Left lung (tissue), 10 donors: Measurements from ENCODE around the gene PEX10. TPM values are rescaled to one million over a fixed set of nuclear protein-coding genes. Genes with fewer than 3 reads are reported as not detected.

Source experiments
- ATAC-seq: fragments of 200-7000 bp; cut with Tn5 transposase; one replicate; pipeline ENCODE4 v1.9.1; 2020; ENCODE audit warnings: moderate library complexity
- DNase-seq, 4 donors: peaks; one replicate each; pipeline ENCODE4 v3.0.0-alpha.2; 2013 to 2020
- H3K27ac ChIP-seq, 2 donors: fragments of 200-600 bp; sonication (generic) in 1 of 2; one replicate each; pipeline versions ENCODE4 v1.5.0 to v1.8.0; 2020 to 2021
- H3K27me3 ChIP-seq, 2 donors: fragments of 200-600 bp; sonication (generic) in 1 of 2; one replicate each; pipeline versions ENCODE4 v1.5.0 to v1.8.0; 2020 to 2021
- H3K36me3 ChIP-seq, 2 donors: fragments of 200-600 bp; sonication (generic) in 1 of 2; one replicate each; pipeline versions ENCODE4 v1.5.0 to v1.8.0; 2020 to 2021
- H3K4me1 ChIP-seq, 2 donors: fragments of 200-600 bp; one replicate each; pipeline ENCODE4 v1.8.0; 2021
- H3K4me3 ChIP-seq, 2 donors: fragments of 200-600 bp; sonication (generic) in 1 of 2; one replicate each; pipeline versions ENCODE4 v1.5.0 to v1.8.0; 2020 to 2021; ENCODE audit warnings: mild to moderate bottlenecking in 1 of 2
- H3K9me3 ChIP-seq, 2 donors: fragments of 200-600 bp; sonication (generic) in 1 of 2; one replicate each; pipeline versions ENCODE4 v1.5.0 to v1.8.0; 2020 to 2021
- intact Hi-C, 2 donors: fragments of 100-400 bp; cut with DNase I; formaldehyde crosslinking; loops; one replicate each; pipeline versions ENCODE4 v1.11.2 to v1.14.2; 2022
- polyA plus RNA-seq, 6 donors: library from polyadenylated mRNA; unstranded; fragments of 120-200 nt; gene quantifications; one replicate each; pipeline ENCODE4 v1.2.1, GENCODE V29; 2013; ENCODE audit not compliant: insufficient read length in 6 of 6
- total RNA-seq, 2 donors: library from RNA; stranded (reverse); fragmentation: NEBNext Ultra II Directional; extraction: Animal tissue kit (Norgen Biotek cat#: 25700); gene quantifications; one replicate each; pipeline ENCODE4 v1.2.1, GENCODE V29; 2021
- TF ChIP-seq, protein P1 (sequence below), 2 donors: fragments of 200-600 bp; sonication (generic) in 1 of 2; IDR thresholded peaks; one replicate each; pipeline versions ENCODE4 v1.5.0 to v1.8.0; 2021; ENCODE audit warnings: antibody characterized with exemption in 2 of 2
- donor health status: DM: no; HTN: yes; CAD: no.
- donor health status: DM: no; HTN: no; CAD: no.

Gene PEX10
- total and polyA plus RNA-seq, 8 donors = 14.3 to 22.9 (median 17.4) TPM

DNA sequence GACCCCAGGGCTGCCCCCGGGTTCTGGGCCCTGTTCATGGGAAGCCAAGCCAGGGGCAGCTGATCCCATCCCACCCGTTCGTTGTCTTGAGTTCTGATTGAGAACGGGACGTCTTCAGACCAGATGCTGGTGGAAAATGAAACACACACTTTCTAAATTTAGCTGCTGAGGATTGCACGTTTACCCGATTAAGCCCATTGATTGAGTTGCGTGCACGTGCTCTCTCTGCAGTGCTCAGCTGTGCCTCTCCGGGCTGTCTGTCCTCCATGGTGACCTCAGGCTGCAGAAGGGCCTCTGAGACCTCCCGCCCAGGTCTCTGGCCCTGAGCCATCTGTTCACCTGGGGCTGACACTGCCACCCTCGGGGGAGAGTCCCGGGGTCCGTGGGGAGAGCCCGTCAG, 27.0 kb upstream of the PEX10 start:
- Histone ChIP-seq H3K27ac (no peak overlapping the region), H3K4me1 (no peaks in the 10 kb centered on the region), H3K27me3 (peaks cover 16 to 88% of the 10 kb centered on the region in 2 donors), H3K9me3 (no peaks in the 10 kb centered on the region), H3K36me3 (no peaks in the 10 kb centered on the region), H3K4me3 (no peak overlapping the region)
- DNase-seq = no peak
- ATAC-seq = no peak
- intact Hi-C loops = no loop called here
- TF ChIP-seq, protein P1, sequence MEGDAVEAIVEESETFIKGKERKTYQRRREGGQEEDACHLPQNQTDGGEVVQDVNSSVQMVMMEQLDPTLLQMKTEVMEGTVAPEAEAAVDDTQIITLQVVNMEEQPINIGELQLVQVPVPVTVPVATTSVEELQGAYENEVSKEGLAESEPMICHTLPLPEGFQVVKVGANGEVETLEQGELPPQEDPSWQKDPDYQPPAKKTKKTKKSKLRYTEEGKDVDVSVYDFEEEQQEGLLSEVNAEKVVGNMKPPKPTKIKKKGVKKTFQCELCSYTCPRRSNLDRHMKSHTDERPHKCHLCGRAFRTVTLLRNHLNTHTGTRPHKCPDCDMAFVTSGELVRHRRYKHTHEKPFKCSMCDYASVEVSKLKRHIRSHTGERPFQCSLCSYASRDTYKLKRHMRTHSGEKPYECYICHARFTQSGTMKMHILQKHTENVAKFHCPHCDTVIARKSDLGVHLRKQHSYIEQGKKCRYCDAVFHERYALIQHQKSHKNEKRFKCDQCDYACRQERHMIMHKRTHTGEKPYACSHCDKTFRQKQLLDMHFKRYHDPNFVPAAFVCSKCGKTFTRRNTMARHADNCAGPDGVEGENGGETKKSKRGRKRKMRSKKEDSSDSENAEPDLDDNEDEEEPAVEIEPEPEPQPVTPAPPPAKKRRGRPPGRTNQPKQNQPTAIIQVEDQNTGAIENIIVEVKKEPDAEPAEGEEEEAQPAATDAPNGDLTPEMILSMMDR (IDR thresholded peaks at IDR 0.05) = no peak

DNA sequence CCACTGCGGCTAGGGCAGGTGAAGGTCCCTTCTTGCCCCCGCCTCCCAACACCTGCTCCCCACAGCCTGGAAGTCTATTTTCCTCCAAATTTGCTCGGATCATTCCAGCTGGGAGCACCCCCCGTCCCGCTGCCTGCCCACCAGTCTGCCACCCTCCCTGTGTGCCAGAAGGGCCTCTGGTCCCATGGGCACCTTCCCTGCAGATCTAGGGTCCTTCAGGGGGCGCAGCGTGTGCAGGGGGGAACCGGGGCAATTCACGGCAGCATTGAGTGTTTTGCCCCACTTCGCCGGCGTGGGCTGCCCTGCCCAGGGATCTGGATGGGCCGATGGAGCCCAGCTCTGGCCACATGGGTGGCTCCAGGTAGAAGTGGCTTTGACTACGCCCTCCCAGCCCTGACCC, 26.3 kb upstream of the PEX10 start:
- no peaks in the 10 kb centered on the region for H3K9me3 ChIP-seq
- no peaks in the 10 kb centered on the region for H3K4me1 ChIP-seq
- TF ChIP-seq, protein P1 (IDR thresholded peaks at IDR 0.05) = no peak
- no peak for ATAC-seq
- intact Hi-C loops = no loop called here
- H3K4me3 ChIP-seq = no peak overlapping the region
- H3K36me3 ChIP-seq = no peaks in the 10 kb centered on the region
- peaks cover 10 to 88% of the 10 kb centered on the region in 2 donors for H3K27me3 ChIP-seq
- no peak overlapping the region for H3K27ac ChIP-seq
- no peak for DNase-seq

DNA sequence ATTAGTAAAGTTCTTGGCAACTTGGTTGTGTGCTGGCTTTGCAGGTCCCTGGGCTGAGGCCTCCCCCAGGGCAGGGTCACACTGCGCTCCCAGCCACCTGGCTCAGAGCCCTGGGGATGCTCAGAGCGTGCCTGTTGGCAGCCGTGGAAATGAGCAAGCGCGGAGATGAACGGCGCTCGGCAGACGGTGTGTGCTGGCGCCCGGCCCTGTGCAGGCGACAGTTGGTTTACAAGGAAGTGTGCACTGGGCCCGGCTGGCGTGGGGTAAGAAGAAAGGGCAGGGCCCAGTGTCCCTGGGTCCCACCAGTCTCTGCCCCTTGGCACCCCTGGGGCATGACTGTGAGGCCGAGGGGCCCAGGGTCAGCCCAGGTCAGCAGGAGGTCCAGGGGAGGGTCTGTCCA, 25.7 kb upstream of the PEX10 start:
- no peak for ATAC-seq
- Histone ChIP-seq H3K4me3 (no peak overlapping the region), H3K36me3 (no peaks in the 10 kb centered on the region), H3K27ac (no peak overlapping the region), H3K4me1 (no peaks in the 10 kb centered on the region), H3K27me3 (peaks cover 6 to 89% of the 10 kb centered on the region in 2 donors), H3K9me3 (no peaks in the 10 kb centered on the region)
- TF ChIP-seq, protein P1 (IDR thresholded peaks at IDR 0.05) = no peak
- no peak for DNase-seq
- intact Hi-C loops = no loop called here

DNA sequence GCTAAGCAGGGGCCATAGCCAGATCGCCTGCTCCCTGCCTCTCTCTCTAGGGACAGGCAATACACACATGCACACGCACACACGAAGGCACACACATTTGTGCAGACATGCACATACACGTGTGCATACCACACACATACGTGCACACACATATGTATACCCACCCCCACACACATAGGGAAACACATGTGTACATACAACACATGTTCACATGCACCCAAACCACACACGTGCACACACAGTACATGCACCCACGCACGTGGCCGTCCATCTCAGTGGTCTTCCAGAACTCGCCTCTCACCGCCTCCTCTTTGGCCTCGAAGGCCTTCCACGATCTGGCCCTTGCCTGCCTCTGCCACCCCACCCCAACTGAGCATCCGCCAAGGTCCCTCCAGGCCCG, 25.3 kb upstream of the PEX10 start:
- Histone ChIP-seq H3K4me1 (no peaks in the 10 kb centered on the region), H3K36me3 (no peaks in the 10 kb centered on the region), H3K4me3 (no peak overlapping the region), H3K9me3 (no peaks in the 10 kb centered on the region), H3K27ac (no peak overlapping the region), H3K27me3 (peaks cover 2 to 89% of the 10 kb centered on the region in 2 donors)
- no peak for ATAC-seq
- DNase-seq = no peak
- intact Hi-C loops = no loop called here
- TF ChIP-seq, protein P1 (IDR thresholded peaks at IDR 0.05) = no peak

DNA sequence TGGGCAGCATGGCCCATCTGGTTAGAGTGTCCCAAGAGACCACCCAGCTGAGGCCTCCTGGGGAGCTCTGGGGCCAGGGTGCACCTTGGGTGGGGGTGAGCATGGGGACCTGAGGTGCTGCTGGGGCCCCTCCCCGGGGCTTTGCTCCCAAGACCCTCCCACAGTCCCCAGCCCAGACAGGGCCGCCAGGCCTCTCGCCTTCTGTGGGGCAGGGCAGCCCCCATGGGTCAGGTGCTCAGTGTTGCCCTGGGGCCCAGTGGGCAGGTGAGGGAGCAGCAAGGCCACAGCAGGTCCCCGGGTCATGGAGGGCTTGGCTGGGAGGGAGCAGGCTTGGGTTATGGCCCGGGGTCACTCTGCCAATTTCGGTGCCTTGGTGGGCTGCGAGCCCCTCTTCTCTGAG, 24.5 kb upstream of the PEX10 start:
- no peak for DNase-seq
- intact Hi-C loops = no loop called here

More for the DNA sequence above, 24.5 kb upstream of the PEX10 start:
- H3K4me1 ChIP-seq = no peaks in the 10 kb centered on the region
- H3K27me3 ChIP-seq = peaks cover 0 to 89% of the 10 kb centered on the region in 2 donors
- H3K9me3 ChIP-seq = no peaks in the 10 kb centered on the region
- H3K27ac ChIP-seq = no peak overlapping the region
- H3K4me3 ChIP-seq = no peak overlapping the region
- H3K36me3 ChIP-seq = no peaks in the 10 kb centered on the region
- TF ChIP-seq, protein P1 (IDR thresholded peaks at IDR 0.05) = no peak
- no peak for ATAC-seq
